KMS-11 (cell line): Measurements from ENCODE around the gene GREM1.

Experiments
- H2AFZ ChIP-seq: fragments of 200-600 bp; sonication (generic); 2 replicates; pipeline ENCODE4 v1.6.1; 2016; ENCODE audit warnings: antibody characterized with exemption, mixed run types, low read depth
- H3K27ac ChIP-seq: fragments of 200-600 bp; sonication (generic); 2 replicates; pipeline ENCODE4 v1.6.1; 2016; ENCODE audit warnings: mild to moderate bottlenecking, mixed run types
- H3K27me3 ChIP-seq: fragments of 200-600 bp; sonication (generic); 2 replicates; pipeline ENCODE4 v1.6.1; 2017; ENCODE audit warnings: mild to moderate bottlenecking, low read depth, mixed run types, moderate library complexity; ENCODE audit not compliant: insufficient read depth
- H3K36me3 ChIP-seq: fragments of 200-600 bp; sonication (generic); 2 replicates; pipeline ENCODE4 v1.6.1; 2017; ENCODE audit warnings: mild to moderate bottlenecking, mixed run types; ENCODE audit not compliant: insufficient read depth
- H3K4me1 ChIP-seq: fragments of 200-600 bp; sonication (generic); 2 replicates; pipeline ENCODE4 v1.6.1; 2016; ENCODE audit warnings: mild to moderate bottlenecking, low read depth, mixed run types; ENCODE audit not compliant: poor library complexity, severe bottlenecking
- H3K4me2 ChIP-seq: fragments of 200-600 bp; sonication (generic); 2 replicates; pipeline ENCODE4 v1.7.0; 2016; ENCODE audit warnings: mild to moderate bottlenecking, mixed run types
- H3K4me3 ChIP-seq: fragments of 200-600 bp; sonication (generic); IDR thresholded peaks from 2 replicates; pipeline ENCODE4 v1.6.1; 2017; ENCODE audit warnings: low read depth, low read length, mixed read lengths; ENCODE audit not compliant: insufficient read depth
- H3K79me2 ChIP-seq: fragments of 200-600 bp; sonication (generic); 2 replicates; pipeline ENCODE4 v1.6.1; 2016; ENCODE audit warnings: low read depth, mixed run types; ENCODE audit not compliant: insufficient read depth
- H3K9ac ChIP-seq: fragments of 200-600 bp; sonication (generic); 2 replicates; pipeline ENCODE4 v1.6.1; 2016; ENCODE audit warnings: mild to moderate bottlenecking, mixed run types
- H4K20me1 ChIP-seq: fragments of 200-600 bp; sonication (generic); 2 replicates; pipeline ENCODE4 v1.6.1; 2016; ENCODE audit warnings: mild to moderate bottlenecking, mixed run types; ENCODE audit not compliant: insufficient read depth
- TF ChIP-seq, protein P1 (sequence below): fragments of 200-600 bp; sonication (generic); conservative IDR thresholded peaks from 2 replicates; pipeline ENCODE4 v1.6.1; 2017; ENCODE audit warnings: low read depth, mild to moderate bottlenecking, antibody characterized with exemption, low read length, moderate library complexity, mixed read lengths

GREM1 gene

DNA sequence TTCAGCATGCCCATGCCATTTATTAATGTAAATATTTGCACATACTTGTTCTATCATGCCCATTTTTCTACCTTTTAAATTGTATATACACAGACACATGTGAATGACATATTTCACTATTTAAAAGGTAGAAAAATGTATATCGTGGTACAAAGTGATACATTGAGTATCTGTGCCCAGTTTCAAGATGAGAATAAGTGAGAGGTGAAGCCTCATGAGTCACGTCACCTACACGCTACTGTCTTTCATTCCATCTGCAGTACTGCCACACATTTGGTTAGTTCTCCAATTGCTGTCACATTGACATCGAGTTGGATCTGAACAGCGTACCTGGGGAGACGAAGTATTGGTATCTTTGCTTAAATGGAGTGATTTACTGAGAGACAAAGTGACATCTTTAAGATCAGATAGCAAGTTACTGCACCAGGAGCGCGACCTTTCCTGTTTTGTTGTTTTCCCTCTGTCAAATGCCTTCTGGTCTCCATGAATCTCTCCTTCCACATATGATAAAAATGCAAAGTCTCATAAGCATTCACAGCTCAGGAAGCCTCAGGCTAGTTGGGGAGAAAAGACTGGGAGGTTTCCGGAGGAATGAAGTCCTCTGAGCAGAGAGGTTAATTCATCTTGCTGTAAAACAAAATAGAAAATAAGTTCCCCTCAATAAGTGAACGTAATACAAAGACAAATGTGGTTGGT lies 12.0 kb downstream of the GREM1 start:
- Histone ChIP-seq H3K27ac (no peak overlapping the region), H4K20me1 (no peaks in the 10 kb centered on the region), H2AFZ (no peak overlapping the region), H3K9ac (no peak overlapping the region), H3K79me2 (no peaks in the 10 kb centered on the region), H3K4me1 (no peaks in the 10 kb centered on the region), H3K36me3 (no peaks in the 10 kb centered on the region), H3K4me2 (no peak overlapping the region), H3K4me3 (no peak overlapping the region), H3K27me3 (no peaks in the 10 kb centered on the region)
- TF ChIP-seq, protein P1, sequence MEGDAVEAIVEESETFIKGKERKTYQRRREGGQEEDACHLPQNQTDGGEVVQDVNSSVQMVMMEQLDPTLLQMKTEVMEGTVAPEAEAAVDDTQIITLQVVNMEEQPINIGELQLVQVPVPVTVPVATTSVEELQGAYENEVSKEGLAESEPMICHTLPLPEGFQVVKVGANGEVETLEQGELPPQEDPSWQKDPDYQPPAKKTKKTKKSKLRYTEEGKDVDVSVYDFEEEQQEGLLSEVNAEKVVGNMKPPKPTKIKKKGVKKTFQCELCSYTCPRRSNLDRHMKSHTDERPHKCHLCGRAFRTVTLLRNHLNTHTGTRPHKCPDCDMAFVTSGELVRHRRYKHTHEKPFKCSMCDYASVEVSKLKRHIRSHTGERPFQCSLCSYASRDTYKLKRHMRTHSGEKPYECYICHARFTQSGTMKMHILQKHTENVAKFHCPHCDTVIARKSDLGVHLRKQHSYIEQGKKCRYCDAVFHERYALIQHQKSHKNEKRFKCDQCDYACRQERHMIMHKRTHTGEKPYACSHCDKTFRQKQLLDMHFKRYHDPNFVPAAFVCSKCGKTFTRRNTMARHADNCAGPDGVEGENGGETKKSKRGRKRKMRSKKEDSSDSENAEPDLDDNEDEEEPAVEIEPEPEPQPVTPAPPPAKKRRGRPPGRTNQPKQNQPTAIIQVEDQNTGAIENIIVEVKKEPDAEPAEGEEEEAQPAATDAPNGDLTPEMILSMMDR = no peak

DNA sequence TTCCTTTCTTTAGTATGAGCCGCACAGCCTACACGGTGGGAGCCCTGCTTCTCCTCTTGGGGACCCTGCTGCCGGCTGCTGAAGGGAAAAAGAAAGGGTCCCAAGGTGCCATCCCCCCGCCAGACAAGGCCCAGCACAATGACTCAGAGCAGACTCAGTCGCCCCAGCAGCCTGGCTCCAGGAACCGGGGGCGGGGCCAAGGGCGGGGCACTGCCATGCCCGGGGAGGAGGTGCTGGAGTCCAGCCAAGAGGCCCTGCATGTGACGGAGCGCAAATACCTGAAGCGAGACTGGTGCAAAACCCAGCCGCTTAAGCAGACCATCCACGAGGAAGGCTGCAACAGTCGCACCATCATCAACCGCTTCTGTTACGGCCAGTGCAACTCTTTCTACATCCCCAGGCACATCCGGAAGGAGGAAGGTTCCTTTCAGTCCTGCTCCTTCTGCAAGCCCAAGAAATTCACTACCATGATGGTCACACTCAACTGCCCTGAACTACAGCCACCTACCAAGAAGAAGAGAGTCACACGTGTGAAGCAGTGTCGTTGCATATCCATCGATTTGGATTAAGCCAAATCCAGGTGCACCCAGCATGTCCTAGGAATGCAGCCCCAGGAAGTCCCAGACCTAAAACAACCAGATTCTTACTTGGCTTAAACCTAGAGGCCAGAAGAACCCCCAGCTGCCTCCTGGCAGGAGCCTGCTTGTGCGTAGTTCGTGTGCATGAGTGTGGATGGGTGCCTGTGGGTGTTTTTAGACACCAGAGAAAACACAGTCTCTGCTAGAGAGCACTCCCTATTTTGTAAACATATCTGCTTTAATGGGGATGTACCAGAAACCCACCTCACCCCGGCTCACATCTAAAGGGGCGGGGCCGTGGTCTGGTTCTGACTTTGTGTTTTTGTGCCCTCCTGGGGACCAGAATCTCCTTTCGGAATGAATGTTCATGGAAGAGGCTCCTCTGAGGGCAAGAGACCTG lies 13.2 kb downstream of the GREM1 start:
- Histone ChIP-seq H3K4me3 (no peak overlapping the region), H3K36me3 (no peaks in the 10 kb centered on the region), H3K27ac (no peak overlapping the region), H3K4me2 (no peak overlapping the region), H4K20me1 (no peaks in the 10 kb centered on the region), H3K27me3 (no peaks in the 10 kb centered on the region), H3K9ac (no peak overlapping the region), H3K79me2 (no peaks in the 10 kb centered on the region), H3K4me1 (no peaks in the 10 kb centered on the region), H2AFZ (no peak overlapping the region)
- TF ChIP-seq, protein P1 = no peak

DNA sequence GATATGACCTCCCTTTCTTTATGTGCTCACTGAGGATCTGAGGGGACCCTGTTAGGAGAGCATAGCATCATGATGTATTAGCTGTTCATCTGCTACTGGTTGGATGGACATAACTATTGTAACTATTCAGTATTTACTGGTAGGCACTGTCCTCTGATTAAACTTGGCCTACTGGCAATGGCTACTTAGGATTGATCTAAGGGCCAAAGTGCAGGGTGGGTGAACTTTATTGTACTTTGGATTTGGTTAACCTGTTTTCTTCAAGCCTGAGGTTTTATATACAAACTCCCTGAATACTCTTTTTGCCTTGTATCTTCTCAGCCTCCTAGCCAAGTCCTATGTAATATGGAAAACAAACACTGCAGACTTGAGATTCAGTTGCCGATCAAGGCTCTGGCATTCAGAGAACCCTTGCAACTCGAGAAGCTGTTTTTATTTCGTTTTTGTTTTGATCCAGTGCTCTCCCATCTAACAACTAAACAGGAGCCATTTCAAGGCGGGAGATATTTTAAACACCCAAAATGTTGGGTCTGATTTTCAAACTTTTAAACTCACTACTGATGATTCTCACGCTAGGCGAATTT lies 14.9 kb downstream of the GREM1 start:
- H3K4me1 ChIP-seq = no peaks in the 10 kb centered on the region
- H3K4me2 ChIP-seq = no peak overlapping the region
- no peak overlapping the region for H3K4me3 ChIP-seq
- H3K27ac ChIP-seq = no peak overlapping the region
- TF ChIP-seq, protein P1 = no peak
- no peak overlapping the region for H3K9ac ChIP-seq
- H2AFZ ChIP-seq = no peak overlapping the region
- H4K20me1 ChIP-seq = no peaks in the 10 kb centered on the region
- H3K27me3 ChIP-seq = no peaks in the 10 kb centered on the region
- no peaks in the 10 kb centered on the region for H3K79me2 ChIP-seq
- H3K36me3 ChIP-seq = no peaks in the 10 kb centered on the region

DNA sequence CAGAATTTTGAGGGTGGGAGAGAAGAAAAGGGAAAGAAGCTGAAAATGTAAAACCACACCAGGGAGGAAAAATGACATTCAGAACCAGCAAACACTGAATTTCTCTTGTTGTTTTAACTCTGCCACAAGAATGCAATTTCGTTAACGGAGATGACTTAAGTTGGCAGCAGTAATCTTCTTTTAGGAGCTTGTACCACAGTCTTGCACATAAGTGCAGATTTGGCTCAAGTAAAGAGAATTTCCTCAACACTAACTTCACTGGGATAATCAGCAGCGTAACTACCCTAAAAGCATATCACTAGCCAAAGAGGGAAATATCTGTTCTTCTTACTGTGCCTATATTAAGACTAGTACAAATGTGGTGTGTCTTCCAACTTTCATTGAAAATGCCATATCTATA lies 15.5 kb downstream of the GREM1 start:
- TF ChIP-seq, protein P1 = no peak
- Histone ChIP-seq H3K36me3 (no peaks in the 10 kb centered on the region), H3K27ac (no peak overlapping the region)

More for the DNA sequence above, 15.5 kb downstream of the GREM1 start:
- Histone ChIP-seq H3K4me2 (no peak overlapping the region), H3K9ac (no peak overlapping the region), H3K4me1 (no peaks in the 10 kb centered on the region), H3K79me2 (no peaks in the 10 kb centered on the region), H2AFZ (no peak overlapping the region), H3K4me3 (no peak overlapping the region), H4K20me1 (no peaks in the 10 kb centered on the region), H3K27me3 (no peaks in the 10 kb centered on the region)
